SK-N-MC (cell line): ENCODE results near the gene SPATA25.

Experiments used
- DNase-seq: peaks from one replicate; pipeline ENCODE4 v3.0.0-alpha.2; 2011; ENCODE audit warnings: low read depth, low spot score
- H3K27ac ChIP-seq: fragments of 200-600 bp; sonication (generic); 2 replicates; pipeline ENCODE4 v1.5.1; 2016; ENCODE audit warnings: mixed run types
- H3K36me3 ChIP-seq: fragments of 200-600 bp; sonication (generic); 2 replicates; pipeline ENCODE4 v1.6.1; 2017; ENCODE audit warnings: antibody characterized with exemption, low read length, mixed read lengths; ENCODE audit not compliant: insufficient read depth
- H3K4me3 ChIP-seq: fragments of 200-600 bp; sonication (generic); 2 replicates; pipeline ENCODE4 v1.5.1; 2016
- H3K9ac ChIP-seq: fragments of 200-600 bp; sonication (generic); 2 replicates; pipeline ENCODE4 v1.8.0; 2017; ENCODE audit warnings: mixed run types, mixed read lengths; ENCODE audit not compliant: insufficient read length
- H3K9me3 ChIP-seq: fragments of 200-600 bp; sonication (generic); 2 replicates; pipeline ENCODE4 v1.6.1; 2017; ENCODE audit warnings: low read depth, mild to moderate bottlenecking, antibody characterized with exemption, low read length, moderate library complexity, mixed read lengths
- EZH2 ChIP-seq: fragments of 200-600 bp; sonication (generic); IDR thresholded peaks from one replicate; pipeline ENCODE4 v1.6.1; 2017; ENCODE audit warnings: antibody characterized with exemption
- FOXP2 ChIP-seq: optimal IDR thresholded peaks from 2 replicates; pipeline ENCODE3; 2011; ENCODE audit warnings: mild to moderate bottlenecking, moderate library complexity; ENCODE audit not compliant: insufficient read depth; ENCODE audit errors: extremely low read length, control extremely low read depth
- POLR2AphosphoS5 ChIP-seq: IDR thresholded peaks from 2 replicates; pipeline ENCODE4 v1.6.1; 2012; ENCODE audit warnings: mild to moderate bottlenecking, low read depth, low read length, borderline replicate concordance

Gene SPATA25

GRCh38 chr20:45863543-45864470 is 23.6 kb downstream of the SPATA25 start:
- Histone ChIP-seq H3K36me3 (no peaks in the 10 kb centered on the region), H3K9me3 (no peaks in the 10 kb centered on the region), H3K27ac (no peak overlapping the region), H3K9ac (no peak overlapping the region), H3K4me3 (no peak overlapping the region)
- TF ChIP-seq FOXP2: no peak
- TF ChIP-seq EZH2: no peak
- no peak for TF ChIP-seq POLR2AphosphoS5
- DNase-seq: no peak

GRCh38 chr20:45861221-45862075 is 26.0 kb downstream of the SPATA25 start:
- no peak for DNase-seq
- H3K36me3 ChIP-seq: no peaks in the 10 kb centered on the region
- H3K27ac ChIP-seq: no peak overlapping the region

GRCh38 chr20:45860560-45861220 is 26.7 kb downstream of the SPATA25 start:
- H3K9me3 ChIP-seq: no peaks in the 10 kb centered on the region
- H3K9ac ChIP-seq: no peak overlapping the region
- DNase-seq: no peak
- no peaks in the 10 kb centered on the region for H3K36me3 ChIP-seq
- no peak for TF ChIP-seq POLR2AphosphoS5
- no peak for TF ChIP-seq EZH2
- no peak for TF ChIP-seq FOXP2
- no peak overlapping the region for H3K27ac ChIP-seq
- no peak overlapping the region for H3K4me3 ChIP-seq

More at GRCh38 chr20:45861221-45862075, 26.0 kb downstream of the SPATA25 start:
- Histone ChIP-seq H3K9me3 (no peaks in the 10 kb centered on the region), H3K9ac (no peak overlapping the region), H3K4me3 (no peak overlapping the region)
- no peak for TF ChIP-seq EZH2
- no peak for TF ChIP-seq FOXP2
- TF ChIP-seq POLR2AphosphoS5: no peak

GRCh38 chr20:45859916-45860315 is 27.5 kb downstream of the SPATA25 start:
- no peak for DNase-seq
- no peak for TF ChIP-seq POLR2AphosphoS5
- no peak for TF ChIP-seq EZH2
- no peak for TF ChIP-seq FOXP2
- H3K4me3 ChIP-seq: no peak overlapping the region
- no peaks in the 10 kb centered on the region for H3K36me3 ChIP-seq
- no peak overlapping the region for H3K27ac ChIP-seq
- H3K9me3 ChIP-seq: no peaks in the 10 kb centered on the region
- H3K9ac ChIP-seq: no peak overlapping the region

- no peak for TF ChIP-seq EZH2
- TF ChIP-seq FOXP2: no peak
- no peak for TF ChIP-seq POLR2AphosphoS5
- no peak for DNase-seq
- Histone ChIP-seq H3K9ac (peak overlapping the region; percentile 81), H3K27ac (0 out of 2 replicates have a peak overlapping the region, but pooled peaks have one; percentile 36), H3K4me3 (peak overlapping the region; percentile 98), H3K9me3 (no peaks in the 10 kb centered on the region), H3K36me3 (no peaks in the 10 kb centered on the region)
Measured at GRCh38 chr20:45857882-45858216, 29.6 kb downstream of the SPATA25 start.

- H3K36me3 ChIP-seq: no peaks in the 10 kb centered on the region
- H3K27ac ChIP-seq: 0 out of 2 replicates have a peak within 1 kb of the TSS, but pooled peaks have one; percentile 36
- TF ChIP-seq POLR2AphosphoS5: peak; percentile 89
- TF ChIP-seq FOXP2: no peak
Measured at GRCh38 chr20:45857114-45857881, 30.1 kb downstream of the SPATA25 start, which contains the start of the genes ACOT8 and ZSWIM3. Gene ACOT8, minus strand, starts transcription at chr20:45857392. Its CDS starts 77 bp downstream, at chr20:45857315. Gene ZSWIM3, plus strand, starts transcription at chr20:45857614. Its CDS starts 212 bp downstream, at chr20:45857826.

GRCh38 chr20:45853484-45853883 is 33.9 kb downstream of the SPATA25 start:
- no peak overlapping the region for H3K27ac ChIP-seq
- H3K9ac ChIP-seq: no peak overlapping the region
- no peak for DNase-seq
- no peak overlapping the region for H3K4me3 ChIP-seq
- H3K9me3 ChIP-seq: no peaks in the 10 kb centered on the region
- TF ChIP-seq FOXP2 (no peak), EZH2 (no peak), POLR2AphosphoS5 (no peak)
- H3K36me3 ChIP-seq: no peaks in the 10 kb centered on the region

More at GRCh38 chr20:45857114-45857881, 30.1 kb downstream of the SPATA25 start, which contains the start of the genes ACOT8 and ZSWIM3:
- DNase-seq: peak; percentile 100
- Histone ChIP-seq H3K9me3 (no peaks in the 10 kb centered on the region), H3K4me3 (peak within 1 kb of the TSS; percentile 98), H3K9ac (peak within 1 kb of the TSS; percentile 86)
